IPS-NIHi11 (cell line): ENCODE data around the gene SSC5D.
"Not testable (repeated sequence)": the region's sequence is repeated elsewhere in the genome, so short reads cannot be mapped to it uniquely, and the experiment has no call there.

ENCODE experiments used
- DNase-seq: peaks from one replicate; pipeline ENCODE4 v3.0.0; 2012; ENCODE audit warnings: mixed read lengths, low spot score

Gene SSC5D

GRCh38 chr19:55487924-55488687 lies at the start of gene SSC5D:
SSC5D (plus strand) TSS chr19:55488436; CDS start chr19:55488590, 154 bp downstream.
- DNase-seq = peak; percentile 69

GRCh38 chr19:55439052-55439451 lies 49.2 kb upstream of the SSC5D start:
- no peak for DNase-seq

- peak; percentile 85 for DNase-seq
Measured at GRCh38 chr19:55440411-55441105, 47.7 kb upstream of the SSC5D start.

- DNase-seq = no peak
Measured at GRCh38 chr19:55441319-55441691, 46.9 kb upstream of the SSC5D start.

GRCh38 chr19:55441692-55442321 lies 46.4 kb upstream of the SSC5D start:
- peak; percentile 91 for DNase-seq

- DNase-seq = peak; percentile 47
Measured at GRCh38 chr19:55442372-55442961, 45.8 kb upstream of the SSC5D start.

GRCh38 chr19:55443045-55443823 lies 45.0 kb upstream of the SSC5D start, which contains the start of gene SHISA7:
SHISA7 (minus strand) TSS chr19:55443300; CDS start chr19:55442863, 437 bp downstream.
- DNase-seq = peak; percentile 35

- no peak for DNase-seq
Measured at GRCh38 chr19:55443824-55444480, 44.3 kb upstream of the SSC5D start.

GRCh38 chr19:55444646-55445045 lies 43.6 kb upstream of the SSC5D start:
- DNase-seq = no peak

GRCh38 chr19:55446060-55446459 lies 42.2 kb upstream of the SSC5D start:
- no peak for DNase-seq

GRCh38 chr19:55447421-55448174 lies 40.6 kb upstream of the SSC5D start:
- DNase-seq = no peak

- not testable (repeated sequence) for DNase-seq
Measured at GRCh38 chr19:55448175-55448490, 40.1 kb upstream of the SSC5D start.

GRCh38 chr19:55449469-55449868 lies 38.8 kb upstream of the SSC5D start:
- DNase-seq = no peak

- DNase-seq = peak; percentile 55
Measured at GRCh38 chr19:55451163-55451964, 36.9 kb upstream of the SSC5D start.

GRCh38 chr19:55451965-55452748 lies 36.1 kb upstream of the SSC5D start:
- no peak for DNase-seq

- DNase-seq = peak; percentile 92
Measured at GRCh38 chr19:55452749-55453346, 35.4 kb upstream of the SSC5D start.

GRCh38 chr19:55453511-55454260 lies 34.5 kb upstream of the SSC5D start:
- no peak for DNase-seq

GRCh38 chr19:55454787-55455243 lies 33.4 kb upstream of the SSC5D start:
- no peak for DNase-seq
